Effector memory CD4-positive, alpha-beta T cell (primary cell): Measurements from ENCODE around the gene GIMAP5.

Experiments used
- DNase-seq, 3 donors: peaks; one replicate each; pipeline ENCODE4 v3.0.0-alpha.2; 2020
- H3K27ac ChIP-seq: 2 replicates; pipeline ENCODE4 v1.7.0; 2013; ENCODE audit warnings: mild to moderate bottlenecking, low read length, moderate library complexity; ENCODE audit not compliant: insufficient read depth, poor library complexity, severe bottlenecking
- H3K27me3 ChIP-seq: replicated peaks from 2 replicates; pipeline ENCODE4 v1.7.0; 2013; ENCODE audit warnings: mild to moderate bottlenecking, low read length; ENCODE audit not compliant: insufficient read depth, control insufficient read depth, poor library complexity, severe bottlenecking
- H3K36me3 ChIP-seq: 2 replicates; pipeline ENCODE4 v1.7.0; 2013; ENCODE audit warnings: mild to moderate bottlenecking, low read length, moderate library complexity; ENCODE audit not compliant: control insufficient read depth, insufficient read depth
- H3K4me1 ChIP-seq: 2 replicates; pipeline ENCODE4 v1.7.0; 2013; ENCODE audit warnings: low read length, mild to moderate bottlenecking; ENCODE audit not compliant: control insufficient read depth, insufficient read depth, poor library complexity, severe bottlenecking
- H3K4me3 ChIP-seq: 2 replicates; pipeline ENCODE4 v1.7.0; 2013; ENCODE audit warnings: low read length, low read depth, mild to moderate bottlenecking; ENCODE audit not compliant: insufficient read depth, poor library complexity, severe bottlenecking
- H3K9me3 ChIP-seq: 2 replicates; pipeline ENCODE4 v1.7.0; 2013; ENCODE audit warnings: mild to moderate bottlenecking, low read length, moderate library complexity; ENCODE audit not compliant: control insufficient read depth

Gene GIMAP5

DNA sequence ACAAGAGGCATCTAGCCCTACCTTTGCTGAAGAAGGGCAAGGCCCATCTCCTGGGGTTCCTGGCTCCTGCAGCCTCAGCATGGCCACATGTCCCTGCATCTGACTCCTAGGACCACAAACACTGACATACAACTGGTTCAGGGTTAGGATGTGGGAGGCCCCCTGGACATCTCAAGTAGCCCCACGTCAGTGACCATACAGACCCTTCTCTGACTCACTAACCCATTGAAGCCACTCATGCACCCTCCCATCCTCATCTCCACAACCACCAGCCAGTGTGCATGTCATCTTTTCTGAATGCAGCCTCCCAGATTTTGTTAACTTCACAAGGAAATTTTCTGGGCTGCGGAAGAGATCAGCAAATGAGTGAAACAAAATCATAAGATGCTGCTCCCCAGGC is 44.7 kb downstream of the GIMAP5 start:
- Histone ChIP-seq H3K4me3 (no peak overlapping the region), H3K4me1 (no peaks in the 10 kb centered on the region), H3K27me3 (no peaks in the 10 kb centered on the region)

DNA sequence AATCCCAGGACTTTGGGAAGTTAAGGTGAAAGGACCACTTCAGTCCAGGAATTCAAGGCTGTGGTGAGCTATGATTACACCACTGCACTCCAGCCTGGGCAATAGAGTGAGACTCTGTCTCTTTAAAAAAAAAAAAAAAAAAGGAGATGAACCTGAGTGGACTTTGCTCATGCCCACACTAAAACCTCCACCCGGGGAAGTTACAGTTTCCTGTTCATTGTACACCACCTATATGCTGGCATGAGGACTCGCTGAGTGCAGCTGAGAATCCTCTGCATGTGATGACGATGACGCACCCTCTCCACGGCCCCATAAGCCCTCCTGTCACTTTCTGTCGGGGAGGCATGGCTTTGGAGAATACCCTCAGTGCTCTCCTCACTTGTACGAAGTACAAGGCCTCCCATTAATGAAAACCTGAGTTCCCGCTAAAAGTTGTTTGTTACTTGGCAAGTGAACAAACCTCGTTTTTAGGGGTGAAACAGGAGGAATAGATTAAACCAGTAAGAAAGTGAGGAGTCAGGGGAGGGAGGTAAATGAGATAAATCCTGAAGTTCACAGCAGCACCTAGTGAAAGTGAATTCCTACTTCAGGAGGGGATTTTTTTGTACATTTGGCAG is 47.0 kb downstream of the GIMAP5 start:
- H3K27me3 ChIP-seq = no peaks in the 10 kb centered on the region
- no peak overlapping the region for H3K27ac ChIP-seq
- H3K4me1 ChIP-seq = no peaks in the 10 kb centered on the region
- H3K36me3 ChIP-seq = no peaks in the 10 kb centered on the region
- no peak overlapping the region for H3K4me3 ChIP-seq
- H3K9me3 ChIP-seq = no peaks in the 10 kb centered on the region
- DNase-seq = no peak

More for the DNA sequence above, 44.7 kb downstream of the GIMAP5 start:
- no peaks in the 10 kb centered on the region for H3K36me3 ChIP-seq
- no peak for DNase-seq
- H3K9me3 ChIP-seq = no peaks in the 10 kb centered on the region
- no peak overlapping the region for H3K27ac ChIP-seq

DNA sequence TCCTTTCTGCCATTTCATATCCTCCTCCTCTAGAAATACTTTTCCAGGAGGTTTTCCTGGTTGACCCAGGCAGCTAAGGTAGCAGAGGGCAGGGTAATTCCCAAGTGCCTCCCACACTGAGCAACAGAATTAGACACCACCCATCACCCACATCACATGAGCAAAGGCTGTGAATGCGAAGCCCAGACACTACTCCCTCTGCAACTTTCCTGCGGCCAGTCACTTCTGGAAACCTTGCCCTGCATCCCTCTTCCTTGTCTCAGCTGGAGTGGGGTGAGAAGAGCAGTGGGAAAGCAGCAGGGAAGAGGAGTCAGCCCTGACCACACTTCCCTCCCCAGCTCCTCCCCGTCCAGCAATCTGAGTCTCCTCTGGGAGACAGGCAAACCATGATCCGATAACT is 47.7 kb downstream of the GIMAP5 start:
- no peaks in the 10 kb centered on the region for H3K4me1 ChIP-seq
- H3K36me3 ChIP-seq = no peaks in the 10 kb centered on the region
- DNase-seq = no peak
- no peaks in the 10 kb centered on the region for H3K9me3 ChIP-seq
- H3K27me3 ChIP-seq = no peaks in the 10 kb centered on the region
- H3K27ac ChIP-seq = no peak overlapping the region
- no peak overlapping the region for H3K4me3 ChIP-seq

DNA sequence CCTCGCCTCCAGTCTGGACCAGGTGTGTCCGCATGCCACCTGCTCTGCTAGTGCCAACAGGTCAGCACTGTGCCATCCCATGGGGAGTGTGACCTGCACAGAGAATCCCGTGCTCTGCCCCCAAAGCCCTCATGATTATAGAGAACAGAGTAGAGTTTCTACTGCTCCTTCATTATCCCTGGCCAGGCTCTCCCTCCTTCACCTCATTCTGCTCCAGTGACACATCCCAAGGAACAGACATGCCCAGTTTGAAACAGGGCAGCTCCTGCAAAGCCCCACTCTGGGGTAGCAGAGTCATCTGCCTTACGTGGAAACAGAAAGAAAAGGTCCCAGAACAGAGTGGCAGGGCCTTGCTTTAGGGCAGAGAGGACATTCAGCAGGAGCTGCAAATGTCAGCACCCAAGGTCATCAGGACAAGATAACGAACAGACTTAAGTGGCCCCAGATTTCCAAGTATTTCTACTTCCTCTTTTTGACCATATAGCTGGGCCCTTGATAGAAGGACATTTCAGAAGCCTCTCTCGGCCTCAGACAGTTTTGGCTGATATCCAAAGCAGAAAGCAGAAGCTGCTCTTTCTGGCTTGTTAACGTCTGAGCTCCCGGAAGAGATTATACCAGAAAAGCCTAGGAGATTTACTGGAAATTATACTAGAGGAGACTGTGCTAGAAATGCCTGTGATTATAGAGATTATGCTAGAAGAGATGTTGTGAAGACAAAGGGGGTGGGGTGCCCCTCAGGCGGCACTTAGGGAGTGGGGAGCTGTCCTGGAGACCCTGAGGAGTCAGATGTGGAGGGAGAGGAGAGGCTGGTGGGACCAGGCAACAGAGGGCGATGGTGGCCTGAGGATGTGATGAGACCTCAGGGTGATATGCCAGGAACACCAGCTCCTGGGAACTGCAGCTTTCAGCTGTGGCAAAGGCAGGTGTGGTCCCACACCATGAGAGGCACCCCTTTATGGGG is 50.4 kb downstream of the GIMAP5 start:
- Histone ChIP-seq H3K36me3 (no peaks in the 10 kb centered on the region), H3K4me3 (no peak overlapping the region), H3K4me1 (no peaks in the 10 kb centered on the region)

DNA sequence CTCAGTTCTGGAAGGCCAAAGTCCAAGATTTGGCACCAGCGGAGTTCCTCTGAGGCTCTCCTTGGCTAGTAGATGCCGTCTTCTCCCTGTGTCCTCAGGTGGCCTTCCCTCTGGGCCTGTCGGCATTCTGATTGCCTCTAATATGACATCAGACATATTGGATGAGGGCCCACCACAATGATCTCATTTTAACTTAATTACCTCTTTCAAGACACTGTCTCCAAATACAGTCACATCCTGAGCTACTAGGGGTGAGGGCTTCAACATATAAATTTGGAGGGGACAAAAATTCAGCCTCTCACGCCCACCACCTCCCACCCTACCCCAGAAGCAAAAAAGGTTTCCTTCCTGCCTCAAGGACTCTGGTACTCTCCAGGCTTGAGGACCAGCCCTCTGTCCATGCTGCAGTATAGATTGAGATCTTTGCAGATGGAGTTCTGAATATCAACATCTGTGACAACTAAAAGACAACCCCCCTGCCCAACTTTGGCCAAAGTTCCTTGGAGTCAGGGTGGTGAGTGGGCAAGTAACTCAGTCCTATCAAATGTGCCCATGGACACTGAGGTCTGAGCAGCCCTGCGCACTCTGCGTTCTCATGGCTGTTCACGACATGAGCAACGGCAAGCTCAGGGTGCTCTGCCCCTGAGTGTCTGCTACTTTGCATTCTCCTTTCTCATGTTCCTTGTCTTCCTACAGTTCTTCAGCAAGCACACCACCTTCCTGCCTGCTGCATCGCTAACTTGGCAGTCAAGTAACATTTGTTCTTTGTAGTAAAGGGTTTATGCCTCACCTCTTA is 51.5 kb downstream of the GIMAP5 start:
- H3K4me1 ChIP-seq = no peaks in the 10 kb centered on the region
- no peaks in the 10 kb centered on the region for H3K27me3 ChIP-seq
- no peaks in the 10 kb centered on the region for H3K36me3 ChIP-seq
- H3K27ac ChIP-seq = no peak overlapping the region
- no peaks in the 10 kb centered on the region for H3K9me3 ChIP-seq
- no peak for DNase-seq
- H3K4me3 ChIP-seq = no peak overlapping the region

More for the DNA sequence above, 50.4 kb downstream of the GIMAP5 start:
- Histone ChIP-seq H3K27ac (no peak overlapping the region), H3K9me3 (no peaks in the 10 kb centered on the region), H3K27me3 (no peaks in the 10 kb centered on the region)
- no peak for DNase-seq

DNA sequence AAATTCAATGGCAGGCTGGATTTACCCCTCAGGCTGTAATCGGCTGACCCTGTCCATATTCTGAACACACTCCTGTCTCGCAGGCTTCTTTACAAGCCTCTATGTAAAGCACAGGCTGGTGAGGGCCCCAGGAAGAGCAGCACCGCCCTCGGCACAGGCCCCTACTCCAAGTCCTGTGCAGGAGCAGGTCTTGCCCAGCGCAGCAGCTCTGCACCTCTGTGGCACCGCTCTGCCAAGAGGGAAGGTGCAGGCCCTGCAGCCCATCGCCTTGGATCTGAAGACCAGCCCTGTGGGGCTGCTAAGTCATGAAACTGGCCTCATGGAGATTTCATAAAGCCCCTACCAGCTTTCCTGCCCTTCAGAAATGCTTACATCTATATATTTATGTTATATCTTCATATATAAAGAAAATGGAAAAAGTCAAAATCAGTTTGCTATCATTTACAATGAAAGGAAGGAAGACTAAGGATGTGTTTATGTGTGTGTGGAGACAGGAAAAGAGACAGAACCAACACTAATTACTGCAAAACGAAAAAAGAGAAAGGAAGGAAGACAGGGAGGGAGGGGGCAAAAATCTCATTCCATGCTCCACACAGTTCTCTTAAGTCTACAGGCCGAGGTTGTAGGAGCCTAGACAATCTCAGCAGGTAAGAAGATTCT is 53.3 kb downstream of the GIMAP5 start:
- Histone ChIP-seq H3K4me3 (no peak overlapping the region), H3K36me3 (no peaks in the 10 kb centered on the region), H3K9me3 (no peaks in the 10 kb centered on the region), H3K27ac (no peak overlapping the region), H3K27me3 (no peaks in the 10 kb centered on the region), H3K4me1 (no peaks in the 10 kb centered on the region)
- no peak for DNase-seq

DNA sequence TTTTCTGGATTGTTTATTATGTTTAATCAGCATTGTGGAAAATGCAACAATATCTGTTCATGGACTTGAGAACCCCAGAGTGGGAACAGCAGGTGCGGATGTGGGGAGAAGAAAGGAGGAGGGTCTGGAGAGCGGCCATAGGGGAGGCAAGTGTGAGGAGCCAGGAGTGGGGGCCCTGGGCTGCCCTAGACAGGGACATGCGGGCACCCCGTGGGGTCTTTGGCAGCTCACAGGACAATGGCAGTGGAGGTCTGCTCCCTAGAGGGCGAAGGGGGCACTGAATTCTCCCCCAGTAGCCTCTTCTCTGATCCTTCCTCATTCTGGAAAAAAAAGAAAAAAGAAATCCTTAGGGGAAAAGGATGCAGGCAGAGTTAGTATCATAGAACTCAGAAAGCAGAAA is 54.1 kb downstream of the GIMAP5 start:
- Histone ChIP-seq H3K27ac (no peak overlapping the region), H3K27me3 (no peaks in the 10 kb centered on the region), H3K36me3 (no peaks in the 10 kb centered on the region), H3K9me3 (no peaks in the 10 kb centered on the region), H3K4me1 (no peaks in the 10 kb centered on the region), H3K4me3 (no peak overlapping the region)
- DNase-seq = no peak

DNA sequence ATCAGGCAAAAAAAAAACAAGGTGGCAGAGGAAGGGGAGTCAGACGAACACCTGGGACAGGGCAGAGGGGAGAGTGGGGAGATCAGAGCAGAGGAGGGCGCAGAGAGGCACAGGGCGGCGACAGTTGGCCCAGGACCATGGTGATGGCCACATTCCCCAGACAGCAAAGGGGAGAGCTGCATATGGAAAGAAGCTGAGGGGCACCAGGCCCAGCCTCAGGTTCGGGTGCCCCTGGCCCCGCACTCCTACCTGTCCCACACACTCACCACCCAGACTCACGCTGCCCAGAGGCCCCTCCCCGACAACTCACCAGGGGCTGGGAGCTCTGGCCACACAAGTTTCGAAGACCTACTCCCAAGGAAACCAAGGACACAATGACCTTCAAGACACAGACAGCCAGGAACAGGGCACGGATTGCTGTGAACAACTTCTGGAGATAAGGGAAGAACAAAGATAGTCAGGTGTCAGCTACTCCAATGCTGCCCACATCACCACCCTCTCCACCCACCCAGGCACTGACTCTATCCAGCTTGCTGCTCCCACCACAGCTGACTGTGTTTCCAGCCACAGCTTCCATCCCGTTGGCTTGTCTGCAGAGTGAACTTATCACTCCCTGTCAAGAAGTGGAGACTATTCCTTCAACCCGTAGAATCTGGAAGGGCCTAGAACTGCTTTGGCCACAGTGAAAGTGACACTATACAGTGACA is 54.7 kb downstream of the GIMAP5 start:
- no peak for DNase-seq
- Histone ChIP-seq H3K36me3 (no peaks in the 10 kb centered on the region), H3K27me3 (no peaks in the 10 kb centered on the region), H3K9me3 (no peaks in the 10 kb centered on the region), H3K27ac (no peak overlapping the region), H3K4me3 (no peak overlapping the region), H3K4me1 (no peaks in the 10 kb centered on the region)
